ENCODE data around the gene S100A7A. TPM values are rescaled to one million over a fixed set of nuclear protein-coding genes. Genes with fewer than 3 reads are reported as not detected.
"Not testable (repeated sequence)": the region's sequence is repeated elsewhere in the genome, so short reads cannot be mapped to it uniquely, and the experiment has no call there.

The S100A7A gene
- total and polyA plus RNA-seq, 10 of the 15 experiments (the other 5 are each of a cell fraction or from before 2014, with no cell fraction given): not detected

DNA sequence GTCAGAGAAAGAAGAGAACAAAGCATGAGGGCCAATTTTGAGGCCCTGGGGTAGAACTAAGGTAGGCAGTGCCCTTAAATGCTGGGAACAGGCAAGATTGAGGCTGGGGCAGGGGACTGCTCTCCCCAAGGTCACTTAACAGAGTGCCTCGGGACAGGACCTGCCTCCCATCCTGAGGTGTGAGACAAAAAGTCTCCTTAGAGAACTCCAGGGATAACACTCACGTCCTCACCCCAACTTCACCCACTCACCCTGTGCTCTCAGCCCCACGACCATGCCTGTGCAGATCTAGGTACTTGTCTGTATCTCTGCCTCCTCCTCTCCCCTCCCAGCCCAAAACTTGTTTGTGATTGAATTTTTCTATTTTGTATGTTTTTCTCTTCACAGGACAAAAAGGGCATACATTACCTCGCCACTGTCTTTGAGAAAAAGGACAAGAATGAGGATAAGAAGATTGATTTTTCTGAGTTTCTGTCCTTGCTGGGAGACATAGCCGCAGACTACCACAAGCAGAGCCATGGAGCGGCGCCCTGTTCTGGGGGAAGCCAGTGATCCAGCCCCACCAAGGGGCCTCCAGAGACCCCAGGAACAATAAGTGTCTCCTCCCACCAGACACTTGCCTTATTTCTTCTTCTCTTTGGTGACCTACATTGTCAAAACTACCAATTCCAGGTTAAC, 2.6 kb downstream of the S100A7A start:
- ATAC-seq; H3K27ac ChIP-seq (ENCODE audit: control insufficient read depth, insufficient read depth); H3K4me3 ChIP-seq; H3K79me2 ChIP-seq (ENCODE audit: control insufficient read depth, insufficient read depth, low read length); SMC1A ChIA-PET (ENCODE audit: uncharacterized antibody, unreplicated experiment); FAIRE-seq; intact Hi-C loops (cut with micrococcal nuclease; ENCODE audit: unreplicated experiment); RAD21 ChIA-PET (ENCODE audit: unreplicated experiment); H3K36me3 ChIP-seq (ENCODE audit: control insufficient read depth in 2 of 2, insufficient read depth in 2 of 2, low read length in 1 of 2); H3K9me3 ChIP-seq (replicated peaks; ENCODE audit: control insufficient read depth, insufficient read depth, low read length); H3K4me2 ChIP-seq (ENCODE audit: control insufficient read depth, insufficient read depth); DNase-seq (ENCODE audit: low read depth, low spot score); BruUV-seq (replicated peaks); in situ Hi-C loops (cut with MboI); H3K27me3 ChIP-seq (replicated peaks in 1 of 2; ENCODE audit: control insufficient read depth in 2 of 2, insufficient read depth in 2 of 2, low read length in 1 of 2); POLR2A ChIA-PET; H3K4me1 ChIP-seq (ENCODE audit: control insufficient read depth, insufficient read depth, low read length); H4K20me1 ChIP-seq (ENCODE audit: control insufficient read depth, insufficient read depth); H3K9ac ChIP-seq (ENCODE audit: control insufficient read depth, insufficient read depth, low read length); H2AFZ ChIP-seq (ENCODE audit: control insufficient read depth, low read depth, low read length); CTCF ChIA-PET: not testable (repeated sequence)
- 15% methylated on average over 6 of the region's 7 CpGs for WGBS (ENCODE audit: insufficient coverage, insufficient replicate concordance, low lambda C conversion rate, missing lambda C conversion rate)

DNA sequence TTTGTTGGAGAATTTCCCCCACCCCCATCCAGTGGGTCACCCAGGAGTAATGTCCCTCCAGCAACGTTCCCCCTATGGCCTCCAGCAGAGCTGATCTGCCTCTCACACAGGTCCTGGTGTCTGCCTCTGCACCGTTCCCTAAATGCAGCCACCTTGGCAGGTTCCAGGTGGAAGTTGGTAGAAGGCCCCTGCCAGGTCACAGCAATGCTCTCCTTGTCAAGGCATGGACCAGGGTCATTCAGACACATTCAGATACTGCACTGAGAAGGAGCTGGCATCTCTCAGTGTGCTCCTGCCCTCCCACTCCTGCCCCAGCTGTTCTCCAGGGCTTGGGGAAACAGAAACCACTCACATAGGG, 3.1 kb downstream of the S100A7A start:
- H3K9ac ChIP-seq (ENCODE audit: control insufficient read depth, insufficient read depth, low read length); ATAC-seq; H3K4me3 ChIP-seq; H3K79me2 ChIP-seq (ENCODE audit: control insufficient read depth, insufficient read depth, low read length); H3K4me1 ChIP-seq (ENCODE audit: control insufficient read depth, insufficient read depth, low read length); CTCF ChIA-PET; H3K27me3 ChIP-seq (replicated peaks in 1 of 2; ENCODE audit: control insufficient read depth in 2 of 2, insufficient read depth in 2 of 2, low read length in 1 of 2); DNase-seq (ENCODE audit: low read depth, low spot score); H4K20me1 ChIP-seq (ENCODE audit: control insufficient read depth, insufficient read depth); BruUV-seq (replicated peaks); H3K27ac ChIP-seq (ENCODE audit: control insufficient read depth, insufficient read depth); POLR2A ChIA-PET; H3K36me3 ChIP-seq (ENCODE audit: control insufficient read depth in 2 of 2, insufficient read depth in 2 of 2, low read length in 1 of 2); in situ Hi-C loops (cut with MboI); intact Hi-C loops (cut with micrococcal nuclease; ENCODE audit: unreplicated experiment); H2AFZ ChIP-seq (ENCODE audit: control insufficient read depth, low read depth, low read length); H3K4me2 ChIP-seq (ENCODE audit: control insufficient read depth, insufficient read depth); H3K9me3 ChIP-seq (replicated peaks; ENCODE audit: control insufficient read depth, insufficient read depth, low read length); FAIRE-seq; RAD21 ChIA-PET (ENCODE audit: unreplicated experiment): not testable (repeated sequence)
- WGBS (ENCODE audit: insufficient coverage, insufficient replicate concordance, low lambda C conversion rate, missing lambda C conversion rate): 3% methylated on average over 2 of the region's 2 CpGs
- SMC1A ChIA-PET (ENCODE audit: uncharacterized antibody, unreplicated experiment): interaction anchor here (1.2 kb wide), 1 partner anchor 28 kb away, joined by 3 read pairs; no protein-coding TSS in a partner anchor

All from GM12878 (cell line).